NCI-H146 treated with DMSO at 0.1 percent for 48 hours (cell line): ENCODE measurements around the gene FAM118B.
"Not testable (repeated sequence)": the region's sequence is repeated elsewhere in the genome, so short reads cannot be mapped to it uniquely, and the experiment has no call there.

Experiments used
- DNase-seq: peaks from one replicate; lab custom pipeline; 2025; ENCODE audit not compliant: unreplicated experiment; lab: John Stamatoyannopoulos, UW

Gene FAM118B

GRCh38 chr11:126308771-126309170 is 97.2 kb downstream of the FAM118B start:
- not testable (repeated sequence) for DNase-seq

- no peak for DNase-seq
Measured at GRCh38 chr11:126310200-126310991, 98.8 kb downstream of the FAM118B start.

- no peak for DNase-seq
Measured at GRCh38 chr11:126310992-126311310, 99.4 kb downstream of the FAM118B start.

GRCh38 chr11:126311401-126312291 is 100.1 kb downstream of the FAM118B start:
- no peak for DNase-seq
